Prostate gland (tissue), 2 donors: ENCODE measurements around the gene SAMD5.

ENCODE experiments used
- CTCF ChIP-seq, 4 experiments: fragments of 200-600 bp in 2 of 4; fragments of 450-650 bp in 2 of 4; sonication (generic) in 2 of 4; IDR thresholded peaks; 1 replicate in 3 of 4; 2 replicates in 1 of 4; pipeline ENCODE4 v1.5.1; 2016 to 2019; ENCODE audit warnings: antibody characterized with exemption in 4 of 4, mild to moderate bottlenecking in 2 of 4, moderate library complexity in 2 of 4
- POLR2A ChIP-seq: fragments of 450-650 bp; IDR thresholded peaks from one replicate; pipeline ENCODE4 v1.6.1; 2016; ENCODE audit warnings: antibody characterized with exemption, mild to moderate bottlenecking
- POLR2AphosphoS5 ChIP-seq: sonication (generic); formaldehyde crosslinking; IDR thresholded peaks from one replicate; pipeline ENCODE4 v1.6.1; 2017; ENCODE audit warnings: antibody characterized with exemption

- no peak for TF ChIP-seq POLR2A
- no peak for TF ChIP-seq CTCF (IDR thresholded peaks at IDR 0.05)
- no peak for TF ChIP-seq POLR2AphosphoS5
Measured at GRCh38 chr6:147522597-147522996, 14.1 kb downstream of the SAMD5 start.
